ENCODE measurements around the gene CT83.

Gene CT83

GRCh38 chrX:116462822-116463221 lies at the start of gene CT83:
Gene CT83 (minus strand): TSS chrX:116462976. CDS start chrX:116462856, 120 bp downstream.
- H3K9me3 ChIP-seq (ENCODE audit: low read length) = no peaks in the 10 kb centered on the region

GRCh38 chrX:116499780-116500179 lies 37.0 kb upstream of the CT83 start:
- H3K9me3 ChIP-seq (ENCODE audit: low read length) = no peaks in the 10 kb centered on the region
- H3K4me1 ChIP-seq (ENCODE audit: insufficient read depth, low read length) = no peaks in the 10 kb centered on the region
- H3K27me3 ChIP-seq (ENCODE audit: insufficient read depth, low read length) = no peaks in the 10 kb centered on the region
- H3K36me3 ChIP-seq (ENCODE audit: insufficient read depth, low read length) = no peaks in the 10 kb centered on the region
- H2AFZ ChIP-seq (ENCODE audit: low read depth, low read length) = no peak overlapping the region
- H3K4me3 ChIP-seq (ENCODE audit: low read length) = no peak overlapping the region

More at GRCh38 chrX:116462822-116463221, at the start of gene CT83:
- Histone ChIP-seq H2AFZ (ENCODE audit: low read depth, low read length) (no peak within 1 kb of the TSS), H3K36me3 (ENCODE audit: insufficient read depth, low read length) (no peaks in the 10 kb centered on the region), H3K27me3 (ENCODE audit: insufficient read depth, low read length) (peaks cover 5% of the 10 kb centered on the region), H3K4me1 (ENCODE audit: insufficient read depth, low read length) (no peaks in the 10 kb centered on the region), H3K4me3 (ENCODE audit: low read length) (no peak within 1 kb of the TSS)

GRCh38 chrX:116493271-116493670 lies 30.5 kb upstream of the CT83 start:
- Histone ChIP-seq H2AFZ (ENCODE audit: low read depth, low read length) (no peak overlapping the region), H3K4me3 (ENCODE audit: low read length) (no peak overlapping the region), H3K4me1 (ENCODE audit: insufficient read depth, low read length) (no peaks in the 10 kb centered on the region), H3K27me3 (ENCODE audit: insufficient read depth, low read length) (no peaks in the 10 kb centered on the region), H3K36me3 (ENCODE audit: insufficient read depth, low read length) (no peaks in the 10 kb centered on the region), H3K9me3 (ENCODE audit: low read length) (no peaks in the 10 kb centered on the region)

GRCh38 chrX:116490104-116490503 lies 27.3 kb upstream of the CT83 start:
- Histone ChIP-seq H3K27me3 (ENCODE audit: insufficient read depth, low read length) (no peaks in the 10 kb centered on the region), H3K9me3 (ENCODE audit: low read length) (no peaks in the 10 kb centered on the region)

GRCh38 chrX:116480059-116480458 lies 17.3 kb upstream of the CT83 start:
- H3K36me3 ChIP-seq (ENCODE audit: insufficient read depth, low read length) = no peaks in the 10 kb centered on the region
- H3K4me3 ChIP-seq (ENCODE audit: low read length) = no peak overlapping the region
- H3K4me1 ChIP-seq (ENCODE audit: insufficient read depth, low read length) = no peaks in the 10 kb centered on the region
- H3K9me3 ChIP-seq (ENCODE audit: low read length) = no peaks in the 10 kb centered on the region
- H2AFZ ChIP-seq (ENCODE audit: low read depth, low read length) = no peak overlapping the region
- no peaks in the 10 kb centered on the region for H3K27me3 ChIP-seq (ENCODE audit: insufficient read depth, low read length)

More at GRCh38 chrX:116490104-116490503, 27.3 kb upstream of the CT83 start:
- Histone ChIP-seq H2AFZ (ENCODE audit: low read depth, low read length) (no peak overlapping the region), H3K4me3 (ENCODE audit: low read length) (no peak overlapping the region), H3K36me3 (ENCODE audit: insufficient read depth, low read length) (no peaks in the 10 kb centered on the region), H3K4me1 (ENCODE audit: insufficient read depth, low read length) (no peaks in the 10 kb centered on the region)

- Histone ChIP-seq H3K4me1 (ENCODE audit: insufficient read depth, low read length) (no peaks in the 10 kb centered on the region), H3K9me3 (ENCODE audit: low read length) (no peaks in the 10 kb centered on the region), H2AFZ (ENCODE audit: low read depth, low read length) (no peak overlapping the region), H3K4me3 (ENCODE audit: low read length) (no peak overlapping the region), H3K36me3 (ENCODE audit: insufficient read depth, low read length) (no peaks in the 10 kb centered on the region), H3K27me3 (ENCODE audit: insufficient read depth, low read length) (no peaks in the 10 kb centered on the region)
Observed at GRCh38 chrX:116449156-116449555, 13.6 kb downstream of the CT83 start.

GRCh38 chrX:116436358-116436816 lies 26.4 kb downstream of the CT83 start, which contains the start of gene SLC6A14:
Gene SLC6A14 (plus strand): TSS chrX:116436606. CDS start chrX:116436710, 104 bp downstream.
- Histone ChIP-seq H3K4me1 (ENCODE audit: insufficient read depth, low read length) (no peaks in the 10 kb centered on the region), H2AFZ (ENCODE audit: low read depth, low read length) (no peak within 1 kb of the TSS), H3K36me3 (ENCODE audit: insufficient read depth, low read length) (no peaks in the 10 kb centered on the region), H3K27me3 (ENCODE audit: insufficient read depth, low read length) (peaks cover 5% of the 10 kb centered on the region), H3K9me3 (ENCODE audit: low read length) (no peaks in the 10 kb centered on the region), H3K4me3 (ENCODE audit: low read length) (no peak within 1 kb of the TSS)

GRCh38 chrX:116435597-116435996 lies 27.2 kb downstream of the CT83 start:
- Histone ChIP-seq H3K4me3 (ENCODE audit: low read length) (no peak overlapping the region), H3K27me3 (ENCODE audit: insufficient read depth, low read length) (peaks cover 5% of the 10 kb centered on the region), H3K9me3 (ENCODE audit: low read length) (no peaks in the 10 kb centered on the region), H3K4me1 (ENCODE audit: insufficient read depth, low read length) (no peaks in the 10 kb centered on the region), H2AFZ (ENCODE audit: low read depth, low read length) (no peak overlapping the region), H3K36me3 (ENCODE audit: insufficient read depth, low read length) (no peaks in the 10 kb centered on the region)

GRCh38 chrX:116427978-116428377 lies 34.8 kb downstream of the CT83 start:
- no peaks in the 10 kb centered on the region for H3K36me3 ChIP-seq (ENCODE audit: insufficient read depth, low read length)
- H3K27me3 ChIP-seq (ENCODE audit: insufficient read depth, low read length) = no peaks in the 10 kb centered on the region
- no peak overlapping the region for H2AFZ ChIP-seq (ENCODE audit: low read depth, low read length)
- H3K4me1 ChIP-seq (ENCODE audit: insufficient read depth, low read length) = no peaks in the 10 kb centered on the region
- no peaks in the 10 kb centered on the region for H3K9me3 ChIP-seq (ENCODE audit: low read length)
- H3K4me3 ChIP-seq (ENCODE audit: low read length) = no peak overlapping the region

- Histone ChIP-seq H2AFZ (ENCODE audit: low read depth, low read length) (no peak overlapping the region), H3K27me3 (ENCODE audit: insufficient read depth, low read length) (no peaks in the 10 kb centered on the region), H3K9me3 (ENCODE audit: low read length) (no peaks in the 10 kb centered on the region), H3K4me1 (ENCODE audit: insufficient read depth, low read length) (no peaks in the 10 kb centered on the region), H3K4me3 (ENCODE audit: low read length) (no peak overlapping the region), H3K36me3 (ENCODE audit: insufficient read depth, low read length) (no peaks in the 10 kb centered on the region)
Observed at GRCh38 chrX:116417968-116418367, 44.8 kb downstream of the CT83 start.

- Histone ChIP-seq H3K9me3 (ENCODE audit: low read length) (no peaks in the 10 kb centered on the region), H3K27me3 (ENCODE audit: insufficient read depth, low read length) (no peaks in the 10 kb centered on the region), H3K4me1 (ENCODE audit: insufficient read depth, low read length) (no peaks in the 10 kb centered on the region), H3K4me3 (ENCODE audit: low read length) (no peak overlapping the region), H3K36me3 (ENCODE audit: insufficient read depth, low read length) (no peaks in the 10 kb centered on the region), H2AFZ (ENCODE audit: low read depth, low read length) (no peak overlapping the region)
Observed at GRCh38 chrX:116417214-116417613, 45.6 kb downstream of the CT83 start.

GRCh38 chrX:116413273-116413672 lies 49.5 kb downstream of the CT83 start:
- Histone ChIP-seq H3K4me3 (ENCODE audit: low read length) (no peak overlapping the region), H2AFZ (ENCODE audit: low read depth, low read length) (no peak overlapping the region)

More at GRCh38 chrX:116413273-116413672, 49.5 kb downstream of the CT83 start:
- Histone ChIP-seq H3K9me3 (ENCODE audit: low read length) (no peaks in the 10 kb centered on the region), H3K27me3 (ENCODE audit: insufficient read depth, low read length) (no peaks in the 10 kb centered on the region), H3K36me3 (ENCODE audit: insufficient read depth, low read length) (no peaks in the 10 kb centered on the region), H3K4me1 (ENCODE audit: insufficient read depth, low read length) (no peaks in the 10 kb centered on the region)

All from neuron (in vitro differentiated cells).